NCI-H2029 treated with DMSO at 0.1 percent for 48 hours (cell line): ENCODE measurements around the gene ALS2.
"Not testable (repeated sequence)": the region's sequence is repeated elsewhere in the genome, so short reads cannot be mapped to it uniquely, and the experiment has no call there.

ENCODE experiments used
- DNase-seq: peaks from one replicate; lab custom pipeline; 2025; lab: John Stamatoyannopoulos, UW

The ALS2 gene

DNA sequence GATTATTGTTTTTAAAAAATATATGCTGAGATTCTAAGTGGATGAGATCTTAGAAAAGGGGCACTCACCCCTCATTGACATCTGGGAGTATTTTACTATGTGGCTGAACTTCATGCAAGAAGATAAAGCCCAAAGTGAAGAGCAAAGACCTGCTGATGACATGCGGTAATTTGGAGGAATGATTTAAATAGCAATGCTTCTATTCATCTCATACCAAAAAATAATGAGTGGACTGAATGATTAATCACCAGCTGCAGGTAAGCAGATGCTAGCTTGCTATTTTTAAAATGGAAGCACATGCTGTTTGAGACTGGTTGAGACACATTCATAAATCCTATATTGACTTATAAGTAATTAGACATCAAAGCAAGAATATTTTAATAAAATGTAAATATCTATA is 12.9 kb upstream of the ALS2 start:
- no peak for DNase-seq

DNA sequence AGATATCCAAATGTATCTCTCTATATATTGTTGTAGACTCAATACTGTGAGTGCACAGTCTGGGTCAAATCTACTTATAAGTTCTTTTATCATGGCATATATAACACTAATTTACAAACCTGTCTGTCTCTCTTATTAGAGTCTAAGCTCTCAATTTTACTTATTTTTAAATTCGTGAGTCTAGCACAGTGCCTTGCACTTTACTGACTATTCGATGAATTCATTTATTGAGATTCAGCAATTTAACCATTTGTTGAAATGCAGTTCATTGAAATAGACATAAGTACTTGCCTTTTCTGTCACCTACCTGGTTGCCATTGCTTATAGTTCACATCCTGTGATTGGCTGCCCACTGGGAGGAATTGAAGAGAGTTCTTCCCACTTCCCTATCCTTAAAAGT is 10.3 kb upstream of the ALS2 start:
- DNase-seq, result no peak

GRCh38 chr2:201790291-201790690 is 9.6 kb upstream of the ALS2 start:
- no peak for DNase-seq

DNA sequence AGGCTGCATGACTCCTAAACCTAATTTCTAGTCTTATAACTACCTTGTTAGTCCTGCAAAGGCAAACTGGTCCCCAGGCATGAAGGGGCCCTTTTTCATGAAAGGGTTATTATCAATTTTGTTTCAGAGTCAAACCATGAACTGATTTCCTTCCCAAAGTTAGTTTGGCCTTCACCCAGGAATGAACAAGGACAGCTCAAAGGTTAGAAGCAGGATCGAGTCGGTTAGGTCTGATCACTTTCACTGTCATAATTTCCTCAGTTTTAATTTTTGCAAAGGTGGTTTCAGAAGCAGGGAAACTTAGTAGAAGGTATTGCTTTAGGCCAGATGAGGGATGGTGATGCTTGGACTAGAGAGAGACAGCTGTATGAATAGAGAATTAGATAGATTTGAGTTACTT is 8.7 kb upstream of the ALS2 start:
- no peak for DNase-seq

DNA sequence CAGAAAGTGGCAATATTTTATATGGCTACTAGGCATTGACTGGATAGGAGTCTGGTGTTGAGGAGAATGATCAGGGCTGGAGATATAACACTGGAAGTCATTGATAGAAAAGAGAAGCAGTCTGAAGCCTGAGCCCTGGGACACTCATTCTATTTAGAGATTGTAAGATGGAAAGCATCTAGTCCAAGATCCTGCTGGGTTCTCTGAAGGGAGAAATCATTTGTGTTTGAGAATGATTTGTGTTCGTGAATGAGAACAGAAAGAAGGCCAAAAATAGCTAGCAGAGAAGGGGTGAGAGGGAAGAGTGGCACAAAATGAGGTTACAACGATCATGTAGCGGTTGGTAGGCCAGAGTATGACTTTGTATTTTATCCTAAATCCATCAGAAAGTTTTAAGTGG is 7.6 kb upstream of the ALS2 start:
- no peak for DNase-seq

DNA sequence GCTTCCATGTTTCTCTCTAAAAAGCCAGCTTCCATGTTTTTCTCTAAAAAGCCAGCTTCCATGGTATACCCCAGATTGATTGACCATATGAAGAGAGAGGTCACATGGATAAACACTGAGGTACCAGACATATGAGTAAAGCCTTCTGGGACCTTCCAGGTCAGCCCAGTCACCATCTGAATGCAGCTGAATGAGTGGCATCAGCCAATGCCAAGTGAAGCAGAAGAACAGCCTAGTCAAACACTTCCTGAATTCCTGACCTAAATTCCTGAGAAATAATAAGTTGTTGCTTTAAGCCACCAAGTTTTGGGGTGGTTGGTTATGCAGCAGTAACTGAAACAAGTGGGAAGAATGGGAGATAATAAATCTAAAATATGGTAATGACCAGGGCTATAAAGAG is 5.7 kb upstream of the ALS2 start:
- DNase-seq, result no peak

- no peak for DNase-seq
These were observed 4.4 kb upstream of the ALS2 start for GRCh38 chr2:201785135-201785534.

- DNase-seq, result no peak
These were observed 3.8 kb upstream of the ALS2 start for GRCh38 chr2:201784563-201784962.

GRCh38 chr2:201781557-201782051 is 871 bp upstream of the ALS2 start:
- no peak for DNase-seq

DNA sequence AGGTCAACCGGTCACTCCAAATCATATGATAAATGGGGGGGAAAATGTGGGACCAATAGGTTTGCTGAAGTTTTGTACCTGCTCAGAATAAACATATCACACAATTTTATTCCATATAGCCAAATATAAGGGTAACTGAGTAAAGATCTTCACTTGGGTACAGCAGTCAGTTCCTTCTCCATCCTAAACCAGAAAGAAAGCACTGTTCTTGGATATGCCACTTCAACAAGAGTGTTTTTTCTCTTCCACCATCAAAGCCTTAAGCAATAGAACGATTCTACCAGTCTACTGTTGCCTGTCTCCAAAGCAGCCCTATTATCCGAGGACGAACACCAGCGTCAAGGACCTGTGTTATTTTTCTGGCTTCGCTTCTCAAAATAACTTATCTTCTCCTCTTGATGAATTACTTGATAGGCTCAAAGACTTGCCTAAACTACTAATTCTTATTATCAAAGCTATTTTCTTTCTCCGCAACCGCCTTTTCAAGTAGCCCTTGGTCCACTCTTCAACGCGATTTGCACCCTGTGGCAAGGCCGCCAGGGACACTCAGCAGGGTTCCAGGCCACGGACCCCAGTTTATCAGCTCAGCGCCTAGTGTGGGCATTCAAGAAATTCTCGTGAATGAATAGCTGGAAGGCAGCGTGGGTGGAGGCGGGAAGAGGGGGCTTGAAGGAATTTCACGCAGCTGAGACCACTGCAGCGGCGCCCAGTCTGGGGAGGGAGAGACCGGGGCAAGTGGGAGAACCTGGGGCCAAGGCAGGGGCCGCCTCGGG is 646 bp downstream of the ALS2 start:
- no peak for DNase-seq

DNA sequence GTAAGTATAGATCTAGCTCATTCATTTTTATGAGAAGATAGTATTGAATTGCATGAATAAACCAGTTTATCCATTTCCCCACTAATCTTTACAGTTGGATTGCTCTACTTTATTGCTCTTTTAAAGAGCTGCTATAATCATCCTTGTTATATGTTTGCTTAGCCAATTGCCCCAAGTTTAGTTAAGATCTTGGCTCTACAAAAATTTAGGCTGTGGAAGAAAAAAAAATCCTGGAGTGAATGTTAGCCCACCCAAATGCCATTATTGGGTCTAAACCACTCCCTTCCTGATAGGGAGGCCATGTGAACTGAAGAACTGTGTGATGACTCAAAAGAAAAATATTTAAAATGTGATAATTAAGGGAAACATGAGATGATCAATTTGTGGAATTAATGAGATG is 2.9 kb downstream of the ALS2 start:
- DNase-seq, result no peak

GRCh38 chr2:201777043-201777442 is 3.7 kb downstream of the ALS2 start:
- no peak for DNase-seq

DNA sequence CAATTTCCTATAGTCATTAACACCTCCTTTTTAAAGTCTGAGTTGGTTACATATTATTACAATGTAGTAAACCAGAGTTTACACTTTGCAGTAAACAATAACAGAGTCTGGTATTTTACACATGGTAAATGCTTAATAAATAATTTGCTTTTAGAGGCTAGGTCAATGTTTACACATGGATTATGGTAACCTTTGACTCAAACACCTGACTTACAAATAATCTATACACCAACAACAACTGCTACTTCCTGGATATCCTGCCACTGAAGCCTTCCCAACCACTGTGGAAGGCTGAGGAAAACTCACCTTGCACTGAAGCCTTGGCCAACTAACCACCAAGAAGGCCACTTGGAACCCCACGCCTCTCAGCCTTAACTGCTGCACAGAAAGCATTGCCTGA is 5.4 kb downstream of the ALS2 start:
- no peak for DNase-seq

- no peak for DNase-seq
These were observed 6.2 kb downstream of the ALS2 start for GRCh38 chr2:201774546-201774945.

DNA sequence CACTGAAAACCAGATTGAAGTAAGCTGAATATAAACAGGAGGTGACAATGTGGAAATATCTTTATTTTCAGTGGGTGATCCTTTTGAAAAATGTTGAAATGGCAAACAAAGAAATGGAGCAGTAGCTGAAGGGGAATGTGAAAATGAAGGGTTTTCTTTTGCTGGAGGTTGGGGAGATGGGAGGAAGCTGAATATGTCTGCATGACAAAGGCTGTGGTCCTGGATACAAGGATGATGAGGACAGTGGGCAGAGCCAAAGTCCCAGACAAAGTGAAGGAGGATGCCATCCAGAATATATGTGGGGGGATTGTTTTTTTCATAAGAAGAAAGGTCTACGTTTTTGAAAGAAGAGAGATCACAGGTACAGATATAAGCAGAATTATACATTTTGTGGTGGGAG is 6.7 kb downstream of the ALS2 start:
- no peak for DNase-seq

DNA sequence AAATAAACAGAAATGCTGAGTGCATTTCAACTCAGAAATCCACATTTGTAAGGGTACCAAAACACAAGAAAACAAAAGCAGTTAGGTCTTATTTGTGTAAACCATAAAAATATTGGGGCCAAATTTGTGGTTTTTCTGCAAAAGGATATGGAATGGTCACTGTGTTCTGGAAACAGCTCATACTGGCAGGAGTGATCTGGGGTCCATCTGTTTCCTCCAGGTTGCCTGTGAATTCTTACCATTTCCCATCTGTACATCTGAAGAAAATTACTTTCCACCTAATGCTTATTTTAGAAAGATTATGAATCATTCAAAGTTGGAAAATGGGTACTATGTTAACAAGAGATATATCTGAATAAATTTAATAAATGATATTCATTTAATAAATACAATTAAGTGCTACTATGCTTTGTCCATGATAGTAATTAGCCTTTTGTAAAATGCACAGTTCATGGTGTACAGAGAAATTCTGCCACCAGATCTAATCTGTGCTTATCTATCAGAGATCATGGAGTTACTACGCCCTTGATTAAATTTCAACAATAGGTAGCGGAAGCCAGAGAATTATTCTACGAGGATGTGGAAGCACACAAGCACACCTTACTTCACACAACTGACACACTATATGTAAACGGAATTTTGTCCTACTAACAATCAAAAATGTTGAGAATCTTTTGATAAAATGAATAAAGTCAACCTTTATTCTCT is 10.9 kb downstream of the ALS2 start:
- no peak for DNase-seq

- DNase-seq, result no peak
These were observed 11.8 kb downstream of the ALS2 start for GRCh38 chr2:201768918-201769317.

GRCh38 chr2:201765799-201766198 is 14.9 kb downstream of the ALS2 start:
- no peak for DNase-seq

- DNase-seq, result not testable (repeated sequence)
These were observed 16.3 kb downstream of the ALS2 start for GRCh38 chr2:201764469-201764868.

- no peak for DNase-seq
These were observed 19.6 kb downstream of the ALS2 start for GRCh38 chr2:201761101-201761500.

DNA sequence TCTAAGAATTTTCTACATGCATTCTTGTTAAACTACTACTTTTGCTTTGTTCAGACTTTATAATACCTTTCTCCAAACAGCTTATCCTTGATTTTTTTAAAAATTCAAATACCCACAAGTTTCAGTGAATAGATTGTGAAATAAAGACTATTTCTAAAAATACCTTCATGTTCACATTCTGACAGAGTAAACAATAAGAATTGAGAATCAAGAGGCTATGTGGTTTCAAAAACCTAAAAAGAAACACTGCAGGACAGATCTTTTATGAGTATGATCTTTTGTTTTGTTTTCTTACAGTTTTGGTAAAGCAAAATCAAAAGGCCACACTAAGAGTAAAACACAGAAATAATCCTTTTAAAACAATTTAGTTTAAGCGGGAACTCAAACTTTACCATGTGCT is 21.2 kb downstream of the ALS2 start:
- no peak for DNase-seq

- DNase-seq, result no peak
These were observed 21.9 kb downstream of the ALS2 start for GRCh38 chr2:201758873-201759272.

DNA sequence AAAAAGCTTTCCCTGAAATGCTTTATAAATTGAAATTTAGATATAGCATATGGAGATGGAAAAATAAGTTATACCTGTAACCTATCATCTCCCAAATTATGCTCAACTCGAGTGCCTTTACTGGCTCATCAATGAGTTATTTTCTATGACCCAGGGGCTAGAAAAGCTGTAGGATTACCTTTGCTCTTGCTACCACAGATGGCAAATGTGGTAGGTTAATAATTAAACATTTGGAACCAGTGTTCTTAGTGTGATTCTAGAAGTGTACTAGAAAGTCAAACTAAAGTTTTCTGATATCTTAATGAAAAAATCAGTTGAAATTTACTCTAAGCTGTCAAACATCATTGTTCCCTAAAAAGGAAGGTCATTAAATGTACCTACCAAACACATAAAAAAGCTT is 22.5 kb downstream of the ALS2 start:
- no peak for DNase-seq
